D721Med (cell line): ENCODE results near the gene FCRL3.

Experiments
- DNase-seq: peaks from one replicate; pipeline ENCODE4 v3.0.0; 2011; ENCODE audit warnings: low spot score; ENCODE audit not compliant: insufficient read length
- FAIRE-seq: peaks from 2 replicates; lab custom pipeline; 2011; peaks lifted over from hg19 to GRCh38; lab: Jason Lieb, UNC
- CTCF ChIP-seq: IDR thresholded peaks from 2 replicates; pipeline ENCODE4 v1.5.1; 2012; ENCODE audit warnings: mild to moderate bottlenecking, control low read depth; ENCODE audit not compliant: insufficient read depth; ENCODE audit errors: missing control alignments

FCRL3 gene

GRCh38 chr1:157682710-157683437 lies 17.7 kb downstream of the FCRL3 start:
- DNase-seq (no peak), FAIRE-seq (no peak)
- no peak for TF ChIP-seq CTCF

GRCh38 chr1:157678721-157679120 lies 21.8 kb downstream of the FCRL3 start:
- TF ChIP-seq CTCF = no peak
- DNase-seq (no peak), FAIRE-seq (no peak)

- FAIRE-seq (no peak), DNase-seq (no peak)
- no peak for TF ChIP-seq CTCF
Observed at GRCh38 chr1:157673008-157673407, 27.6 kb downstream of the FCRL3 start.

- FAIRE-seq (no peak), DNase-seq (no peak)
- no peak for TF ChIP-seq CTCF
Observed at GRCh38 chr1:157671895-157672294, 28.7 kb downstream of the FCRL3 start.

GRCh38 chr1:157659576-157660247 lies 40.9 kb downstream of the FCRL3 start:
- TF ChIP-seq CTCF = no peak
- DNase-seq (no peak), FAIRE-seq (no peak)

- DNase-seq = no peak
- FAIRE-seq = no peak
- TF ChIP-seq CTCF = no peak
Observed at GRCh38 chr1:157658571-157658970, 42.0 kb downstream of the FCRL3 start.

- DNase-seq (no peak), FAIRE-seq (no peak)
- TF ChIP-seq CTCF = no peak
Observed at GRCh38 chr1:157653494-157653873, 47.1 kb downstream of the FCRL3 start.
